OCI-LY3 (cell line): ENCODE results near the gene MAP4.

ENCODE experiments used
- H2AFZ ChIP-seq: fragments of 200-600, 300-600 bp; shearing (Covaris generic); 2 replicates; pipeline ENCODE4 v1.6.0; 2014; ENCODE audit warnings: antibody characterized with exemption, low read depth, low read length
- H3K27ac ChIP-seq: fragments of 200-600, 300-600 bp; sonication (generic); 2 replicates; pipeline ENCODE4 v1.5.1; 2014; ENCODE audit warnings: mild to moderate bottlenecking, low read length, moderate library complexity, mixed read lengths
- H3K27me3 ChIP-seq: fragments of 200-600, 300-600 bp; sonication (generic); 2 replicates; pipeline ENCODE4 v1.6.1; 2014; ENCODE audit warnings: low read depth, low read length, mixed read lengths
- H3K36me3 ChIP-seq: fragments of 200-600, 300-600 bp; sonication (generic); replicated peaks from 2 replicates; pipeline ENCODE3; 2014; ENCODE audit warnings: low read depth, low read length, mixed read lengths
- H3K4me1 ChIP-seq: fragments of 300-600, 200-600 bp; sonication (generic); 2 replicates; pipeline ENCODE4 v1.6.1; 2014; ENCODE audit warnings: low read length, mixed read lengths
- H3K4me2 ChIP-seq: fragments of 200-600, 300-600 bp; sonication (generic); 2 replicates; pipeline ENCODE4 v1.6.1; 2014; ENCODE audit warnings: low read length, mixed read lengths
- H3K4me3 ChIP-seq: fragments of 300-600, 200-600 bp; sonication (generic); 2 replicates; pipeline ENCODE4 v1.5.1; 2014; ENCODE audit warnings: antibody characterized with exemption, mild to moderate bottlenecking, low read length, moderate library complexity
- H3K79me2 ChIP-seq: fragments of 300-600, 200-600 bp; shearing (Covaris generic); 2 replicates; pipeline ENCODE4 v1.6.1; 2014; ENCODE audit warnings: mild to moderate bottlenecking, low read length, mixed read lengths
- H3K9ac ChIP-seq: fragments of 300-600, 200-600 bp; shearing (Covaris generic); 2 replicates; pipeline ENCODE4 v1.6.0; 2014; ENCODE audit warnings: mild to moderate bottlenecking, low read length, moderate library complexity
- H3K9me3 ChIP-seq: fragments of 200-600, 300-600 bp; shearing (Covaris generic); 2 replicates; pipeline ENCODE4 v1.6.1; 2014; ENCODE audit warnings: low read length, mixed read lengths; ENCODE audit not compliant: insufficient read depth
- H4K20me1 ChIP-seq: fragments of 200-600, 300-600 bp; sonication (generic); 2 replicates; pipeline ENCODE4 v1.6.1; 2016; ENCODE audit warnings: low read length, mixed read lengths; ENCODE audit not compliant: insufficient read depth
- EZH2phosphoT487 ChIP-seq: fragments of 200-600 bp; shearing (Covaris generic); IDR thresholded peaks from 2 replicates; pipeline ENCODE4 v1.6.1; 2018; ENCODE audit warnings: antibody characterized with exemption, mixed run types, low read depth
- TF ChIP-seq, protein P1 (sequence below): fragments of 200-600, 300-600 bp; sonication (generic); IDR thresholded peaks from 2 replicates; pipeline ENCODE4 v1.5.1; 2014; ENCODE audit warnings: antibody characterized with exemption, low read length, low read depth

The MAP4 gene

DNA sequence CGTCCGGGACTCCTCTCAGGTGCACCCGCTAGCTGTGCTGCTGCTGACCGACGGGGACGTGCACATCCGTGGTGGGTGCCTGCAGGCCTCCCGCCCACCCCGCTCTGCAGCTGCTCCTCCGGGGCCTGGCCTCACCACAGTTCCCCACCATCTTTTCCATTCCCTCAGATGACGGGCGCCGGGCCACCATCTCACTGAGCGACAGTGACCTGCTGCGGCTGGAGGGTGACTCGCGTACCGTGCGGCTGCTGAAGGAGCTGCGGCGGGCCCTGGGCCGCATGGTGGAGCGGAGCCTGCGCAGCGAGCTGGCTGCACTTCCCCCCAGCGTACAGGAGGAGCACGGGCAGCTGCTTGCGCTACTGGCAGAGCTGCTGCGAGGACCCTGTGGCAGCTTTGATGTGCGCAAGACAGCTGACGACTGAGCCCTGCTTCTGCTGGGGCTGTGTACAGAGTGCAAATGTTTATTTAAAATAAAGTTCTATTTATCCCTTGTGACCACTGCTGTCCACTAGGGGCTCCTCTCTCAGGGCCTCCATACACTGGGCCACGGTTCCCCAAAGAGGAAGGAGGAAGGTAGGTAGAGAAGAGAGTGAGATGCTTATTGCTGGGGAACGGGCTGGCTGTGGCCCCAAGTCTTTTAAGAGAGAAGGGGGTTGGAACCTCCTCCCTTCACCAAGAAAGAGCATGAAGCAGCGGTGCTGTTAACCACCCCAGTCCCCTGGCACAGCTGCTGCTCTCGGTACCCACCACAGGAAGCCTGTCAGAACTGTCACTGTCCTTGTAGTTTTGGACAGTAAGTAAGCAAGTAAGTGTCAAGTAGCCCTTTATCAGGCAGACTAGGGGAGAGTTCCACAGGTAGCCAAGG is 166.3 kb downstream of the MAP4 start:
- Histone ChIP-seq H2AFZ (no peak overlapping the region), H3K27ac (no peak overlapping the region), H3K9ac (no peak overlapping the region), H3K9me3 (no peaks in the 10 kb centered on the region), H3K4me2 (no peak overlapping the region), H3K4me3 (no peak overlapping the region), H3K27me3 (no peaks in the 10 kb centered on the region), H3K4me1 (no peaks in the 10 kb centered on the region), H3K36me3 (peaks cover 49% of the 10 kb centered on the region), H4K20me1 (no peaks in the 10 kb centered on the region), H3K79me2 (no peaks in the 10 kb centered on the region)
- no peak for TF ChIP-seq EZH2phosphoT487
- TF ChIP-seq, protein P1, sequence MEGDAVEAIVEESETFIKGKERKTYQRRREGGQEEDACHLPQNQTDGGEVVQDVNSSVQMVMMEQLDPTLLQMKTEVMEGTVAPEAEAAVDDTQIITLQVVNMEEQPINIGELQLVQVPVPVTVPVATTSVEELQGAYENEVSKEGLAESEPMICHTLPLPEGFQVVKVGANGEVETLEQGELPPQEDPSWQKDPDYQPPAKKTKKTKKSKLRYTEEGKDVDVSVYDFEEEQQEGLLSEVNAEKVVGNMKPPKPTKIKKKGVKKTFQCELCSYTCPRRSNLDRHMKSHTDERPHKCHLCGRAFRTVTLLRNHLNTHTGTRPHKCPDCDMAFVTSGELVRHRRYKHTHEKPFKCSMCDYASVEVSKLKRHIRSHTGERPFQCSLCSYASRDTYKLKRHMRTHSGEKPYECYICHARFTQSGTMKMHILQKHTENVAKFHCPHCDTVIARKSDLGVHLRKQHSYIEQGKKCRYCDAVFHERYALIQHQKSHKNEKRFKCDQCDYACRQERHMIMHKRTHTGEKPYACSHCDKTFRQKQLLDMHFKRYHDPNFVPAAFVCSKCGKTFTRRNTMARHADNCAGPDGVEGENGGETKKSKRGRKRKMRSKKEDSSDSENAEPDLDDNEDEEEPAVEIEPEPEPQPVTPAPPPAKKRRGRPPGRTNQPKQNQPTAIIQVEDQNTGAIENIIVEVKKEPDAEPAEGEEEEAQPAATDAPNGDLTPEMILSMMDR, result peak; percentile 21; the same call in 1 of the 2 replicates

DNA sequence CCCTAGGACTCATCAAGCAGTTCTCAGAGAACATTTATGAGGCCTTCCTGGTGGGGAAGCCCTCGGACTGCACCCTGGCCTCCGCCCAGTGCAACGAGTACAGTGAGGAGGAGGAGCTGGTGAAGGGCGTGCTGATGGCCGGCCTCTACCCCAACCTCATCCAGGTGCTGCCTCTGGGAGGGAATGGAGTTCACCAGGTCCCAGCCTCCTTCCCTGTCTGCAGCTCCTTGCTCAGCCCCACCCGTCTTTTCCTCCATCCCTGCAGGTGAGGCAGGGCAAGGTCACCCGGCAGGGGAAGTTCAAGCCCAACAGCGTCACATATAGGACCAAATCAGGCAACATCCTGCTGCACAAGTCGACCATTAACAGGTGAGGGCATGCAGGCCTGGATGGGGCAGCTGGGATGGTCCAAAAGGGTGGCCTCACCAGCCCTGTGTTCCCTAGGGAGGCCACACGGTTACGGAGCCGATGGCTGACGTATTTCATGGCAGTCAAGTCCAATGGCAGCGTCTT is 167.0 kb downstream of the MAP4 start:
- Histone ChIP-seq H3K4me2 (no peak overlapping the region), H3K79me2 (no peaks in the 10 kb centered on the region), H3K27ac (no peak overlapping the region), H3K4me3 (no peak overlapping the region), H2AFZ (no peak overlapping the region), H4K20me1 (no peaks in the 10 kb centered on the region), H3K9ac (no peak overlapping the region), H3K4me1 (no peaks in the 10 kb centered on the region), H3K36me3 (peaks cover 53% of the 10 kb centered on the region), H3K27me3 (no peaks in the 10 kb centered on the region), H3K9me3 (no peaks in the 10 kb centered on the region)
- TF ChIP-seq EZH2phosphoT487, result no peak
- TF ChIP-seq, protein P1, result no peak

DNA sequence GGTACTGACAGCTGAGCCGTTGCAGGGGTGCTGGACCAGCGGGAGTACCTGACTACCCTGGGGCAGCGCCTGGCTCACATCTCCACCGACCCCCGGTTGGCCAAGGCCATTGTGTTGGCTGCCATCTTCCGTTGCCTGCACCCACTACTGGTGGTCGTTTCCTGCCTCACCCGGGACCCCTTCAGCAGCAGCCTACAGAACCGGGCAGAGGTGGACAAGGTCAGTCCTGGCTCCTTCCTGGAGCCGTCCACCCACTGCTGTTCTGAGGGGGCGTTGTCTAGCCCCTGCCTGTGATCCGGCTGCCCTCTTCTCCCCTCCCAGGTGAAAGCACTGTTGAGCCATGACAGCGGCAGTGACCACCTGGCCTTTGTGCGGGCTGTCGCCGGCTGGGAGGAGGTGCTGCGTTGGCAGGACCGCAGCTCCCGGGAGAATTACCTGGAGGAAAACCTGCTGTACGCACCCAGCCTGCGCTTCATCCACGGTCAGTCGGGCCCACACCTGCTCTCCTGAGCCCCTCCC is 167.6 kb downstream of the MAP4 start:
- Histone ChIP-seq H3K9ac (no peak overlapping the region), H3K27me3 (no peaks in the 10 kb centered on the region), H3K27ac (no peak overlapping the region), H3K36me3 (peaks cover 59% of the 10 kb centered on the region), H3K79me2 (no peaks in the 10 kb centered on the region), H3K4me1 (no peaks in the 10 kb centered on the region), H3K4me2 (no peak overlapping the region), H2AFZ (no peak overlapping the region), H4K20me1 (no peaks in the 10 kb centered on the region), H3K9me3 (no peaks in the 10 kb centered on the region), H3K4me3 (no peak overlapping the region)
- no peak for TF ChIP-seq EZH2phosphoT487
- TF ChIP-seq, protein P1, result no peak

DNA sequence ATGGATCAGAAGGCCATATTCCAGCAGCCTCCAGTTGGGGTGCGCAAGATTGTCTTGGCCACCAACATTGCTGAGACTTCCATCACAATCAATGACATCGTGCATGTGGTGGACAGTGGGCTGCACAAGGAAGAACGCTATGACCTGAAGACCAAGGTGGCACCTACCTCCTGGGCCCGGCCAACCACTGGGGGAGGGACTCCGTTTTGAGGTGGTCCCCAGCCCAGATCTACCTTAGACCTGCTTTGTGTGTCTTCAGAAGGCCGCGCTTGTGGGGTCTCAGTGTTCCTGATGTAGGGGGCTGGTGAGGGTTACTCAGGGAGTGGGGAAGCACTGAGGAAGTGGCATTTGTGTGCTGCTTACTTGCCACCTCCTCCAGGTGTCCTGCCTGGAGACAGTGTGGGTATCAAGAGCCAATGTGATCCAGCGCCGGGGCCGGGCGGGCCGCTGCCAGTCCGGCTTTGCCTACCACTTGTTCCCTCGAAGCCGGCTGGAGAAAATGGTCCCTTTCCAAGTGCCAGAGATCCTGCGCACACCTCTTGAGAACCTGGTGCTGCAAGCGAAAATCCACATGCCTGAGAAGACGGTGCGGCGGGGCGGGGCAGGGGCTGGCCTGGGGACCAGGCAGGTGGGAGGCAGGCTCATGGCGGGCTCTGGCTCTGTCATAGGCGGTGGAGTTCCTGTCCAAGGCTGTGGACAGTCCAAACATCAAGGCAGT is 168.3 kb downstream of the MAP4 start:
- no peaks in the 10 kb centered on the region for H3K4me1 ChIP-seq

More for the DNA sequence above, 168.3 kb downstream of the MAP4 start:
- Histone ChIP-seq H2AFZ (no peak overlapping the region), H3K4me2 (no peak overlapping the region), H3K4me3 (no peak overlapping the region), H3K27me3 (no peaks in the 10 kb centered on the region), H3K9ac (no peak overlapping the region), H3K27ac (no peak overlapping the region), H3K9me3 (no peaks in the 10 kb centered on the region), H4K20me1 (0 out of 2 replicates have a peak, but pooled peaks cover 3% of the 10 kb centered on the region), H3K79me2 (no peaks in the 10 kb centered on the region), H3K36me3 (peaks cover 66% of the 10 kb centered on the region)
- TF ChIP-seq EZH2phosphoT487, result no peak
- TF ChIP-seq, protein P1, result no peak
